ENCODE measurements around the gene TWIST2.

Gene TWIST2

GRCh38 chr2:238859636-238860347 lies 11.9 kb downstream of the TWIST2 start:
- DNase-seq, result no peak

DNA sequence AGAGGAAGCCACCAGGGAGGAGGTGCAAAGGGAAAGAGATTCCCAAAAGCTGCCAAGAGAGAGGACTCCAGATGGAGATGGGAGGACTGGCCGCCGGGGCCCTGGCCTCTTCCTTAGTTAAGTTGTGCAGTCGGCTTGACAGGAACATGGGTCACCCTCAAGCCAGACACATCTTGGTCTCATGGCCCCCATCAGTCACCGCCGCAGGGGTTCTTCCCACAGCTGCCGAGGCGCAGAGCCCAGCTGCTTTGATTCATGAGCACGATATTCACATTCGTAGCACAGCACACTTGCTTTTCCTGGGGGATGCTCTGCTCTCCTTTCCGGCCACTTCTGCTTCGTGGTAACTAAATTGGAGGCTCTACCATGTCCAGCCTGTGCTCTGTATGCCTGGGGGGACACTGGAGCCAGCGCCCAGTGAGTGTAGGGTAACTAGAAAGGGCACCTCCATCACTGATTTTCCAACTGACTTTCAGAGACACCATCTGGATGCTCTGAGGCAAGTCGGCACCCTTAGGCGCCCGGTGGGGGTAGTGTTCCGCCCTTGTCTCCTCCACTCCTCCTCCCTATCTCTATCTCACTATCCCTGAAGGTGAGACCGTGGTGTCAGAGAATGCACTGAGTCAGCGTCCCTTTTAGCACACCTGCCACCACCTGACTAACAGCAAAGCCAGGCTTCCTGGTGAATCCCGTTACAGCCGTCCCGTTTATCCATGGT lies 13.3 kb downstream of the TWIST2 start:
- no peak for DNase-seq

GRCh38 chr2:238861766-238862315 lies 14.0 kb downstream of the TWIST2 start:
- no peak for DNase-seq

GRCh38 chr2:238862701-238863100 lies 14.8 kb downstream of the TWIST2 start:
- DNase-seq, result no peak

DNA sequence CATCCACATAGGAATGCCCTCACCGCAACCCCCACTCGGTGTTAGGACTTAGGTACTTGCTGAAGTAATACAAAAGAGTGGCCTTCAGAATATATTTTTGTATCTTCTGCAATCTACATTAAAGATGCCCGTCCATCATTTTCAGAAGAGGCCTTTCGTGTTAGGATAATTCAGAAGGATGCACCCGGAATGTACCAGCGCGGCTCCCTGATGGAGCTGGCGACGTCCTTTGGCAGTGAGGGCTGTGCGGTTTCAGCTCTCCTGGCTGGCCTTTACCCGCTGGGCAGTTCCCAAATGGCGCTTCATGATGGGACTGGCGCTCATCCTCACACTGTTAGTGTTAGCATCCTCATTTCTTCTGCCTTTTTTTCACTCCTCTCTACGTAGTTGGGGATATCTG lies 15.3 kb downstream of the TWIST2 start:
- DNase-seq, result no peak

DNA sequence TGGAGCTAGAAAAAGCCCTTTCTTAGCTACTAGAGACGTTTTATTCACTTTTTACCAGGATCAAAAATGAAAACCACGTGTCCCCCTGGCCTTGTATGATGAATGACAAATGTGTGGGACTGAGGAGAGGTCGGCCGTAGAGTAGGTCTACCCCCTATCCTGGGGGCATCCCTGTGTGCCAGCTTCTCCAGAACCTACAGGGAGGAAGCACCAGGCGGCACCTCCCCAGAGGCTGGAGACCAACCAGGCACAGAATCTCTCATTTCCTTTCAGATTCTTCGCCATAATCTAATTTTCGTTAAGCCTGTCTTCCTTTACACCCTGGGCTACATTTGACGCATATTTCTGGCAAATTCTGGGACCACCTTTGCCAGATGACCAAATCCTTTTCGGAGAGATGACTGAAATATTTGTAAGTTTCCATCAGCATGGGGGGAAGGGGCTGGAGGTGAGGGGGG lies 15.9 kb downstream of the TWIST2 start:
- DNase-seq, result no peak

DNA sequence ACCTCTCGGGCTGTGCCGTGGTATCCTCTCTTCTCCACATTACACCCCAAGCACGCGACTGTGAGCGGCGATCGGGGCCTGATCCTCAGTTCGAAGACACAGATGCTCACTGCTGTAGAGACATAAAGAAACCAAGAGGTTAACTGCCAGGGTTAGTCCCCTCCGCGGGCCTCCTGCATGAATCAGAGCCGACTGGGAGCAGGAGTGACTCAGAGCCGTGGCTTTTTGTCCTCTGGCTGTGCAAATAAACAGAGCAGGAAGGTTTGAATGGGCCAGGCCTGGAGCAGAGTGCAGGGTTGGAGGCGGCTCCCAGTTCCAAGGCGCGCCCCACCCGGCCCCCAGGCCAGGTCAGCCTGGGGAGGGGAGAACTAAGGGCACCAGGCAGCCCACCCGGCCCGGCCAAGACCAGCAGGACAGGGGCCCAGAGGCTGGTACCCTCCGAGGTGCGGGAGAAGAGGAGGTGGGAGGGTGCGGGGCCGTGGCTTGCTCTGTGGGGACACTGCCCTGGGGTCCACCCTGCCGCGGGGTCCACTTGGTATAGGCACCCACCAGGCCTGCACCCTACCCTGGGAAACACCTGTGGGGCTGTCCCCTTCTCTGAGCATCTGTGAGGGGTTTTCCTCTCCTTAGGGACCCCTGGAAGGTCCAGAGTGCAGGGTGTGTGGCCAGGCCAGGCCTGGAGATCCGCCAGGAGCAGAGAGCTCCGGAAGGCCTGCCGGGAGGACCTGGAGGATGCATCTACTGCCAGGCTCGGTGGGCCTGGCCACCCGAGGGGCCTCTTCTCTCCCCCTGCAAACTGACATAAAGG lies 16.5 kb downstream of the TWIST2 start:
- DNase-seq, result peak; percentile 73

- DNase-seq, result no peak
Observed at GRCh38 chr2:238865015-238865719, 17.3 kb downstream of the TWIST2 start.

DNA sequence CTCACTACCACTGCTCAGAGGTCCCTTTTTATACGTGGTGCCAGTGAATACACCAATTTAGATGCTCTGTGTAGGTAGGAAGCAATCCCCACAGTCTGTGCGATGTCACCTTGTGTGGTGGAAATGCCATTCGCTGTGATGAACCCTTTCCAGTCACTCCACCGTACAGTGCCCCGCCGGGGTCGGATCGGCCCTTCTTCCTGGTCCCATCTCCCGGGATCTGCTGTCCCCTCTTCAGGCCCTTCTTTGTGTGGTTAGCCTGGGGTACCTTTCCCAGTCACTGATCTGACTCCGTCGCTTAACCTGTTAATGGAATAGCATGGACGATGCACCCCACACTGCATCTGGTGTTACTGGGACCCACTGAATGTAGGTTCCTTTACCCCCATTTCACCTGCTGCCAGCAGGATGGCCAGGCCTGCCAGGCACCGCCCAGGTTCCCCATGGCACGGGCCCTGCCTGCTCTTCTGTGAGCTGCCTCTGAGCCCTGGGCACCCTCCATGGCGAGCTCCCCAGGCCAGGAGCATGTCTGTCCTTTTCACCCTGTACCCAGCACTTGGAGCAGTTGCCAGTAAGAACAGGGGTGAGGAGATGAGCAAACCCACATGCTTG lies 18.0 kb downstream of the TWIST2 start:
- no peak for DNase-seq

DNA sequence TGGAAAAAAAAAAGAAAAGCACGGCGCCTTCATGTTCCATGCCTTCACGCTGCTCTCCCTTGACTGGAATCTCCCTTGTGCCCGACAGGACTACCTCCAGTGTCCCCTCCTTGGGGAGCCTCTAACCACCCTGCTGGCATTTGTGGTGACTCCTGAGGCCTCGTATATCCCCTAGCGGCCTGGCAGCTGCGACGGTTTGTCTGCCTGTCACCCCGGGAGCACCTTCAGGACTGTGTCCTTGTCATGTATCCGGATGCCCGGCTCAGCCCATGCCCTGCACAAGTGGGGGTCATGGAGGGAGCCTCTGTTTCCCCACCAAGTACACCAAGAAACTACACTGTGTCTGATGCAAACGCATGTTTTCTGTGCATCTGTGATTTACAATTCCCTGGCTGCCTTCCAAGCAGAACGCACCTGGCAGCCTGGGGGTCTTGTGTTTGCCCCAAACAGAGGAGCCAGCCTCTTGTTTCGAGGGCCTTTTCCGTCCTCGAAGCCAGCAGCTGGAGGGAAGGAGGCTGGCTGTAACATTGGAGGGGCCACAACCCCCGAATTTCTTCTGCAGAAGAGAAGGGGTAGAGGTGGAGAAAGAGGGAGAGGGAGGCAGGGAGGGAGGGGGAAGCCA lies 18.9 kb downstream of the TWIST2 start:
- no peak for DNase-seq

- no peak for DNase-seq
Observed at GRCh38 chr2:238868067-238868524, 20.2 kb downstream of the TWIST2 start.

DNA sequence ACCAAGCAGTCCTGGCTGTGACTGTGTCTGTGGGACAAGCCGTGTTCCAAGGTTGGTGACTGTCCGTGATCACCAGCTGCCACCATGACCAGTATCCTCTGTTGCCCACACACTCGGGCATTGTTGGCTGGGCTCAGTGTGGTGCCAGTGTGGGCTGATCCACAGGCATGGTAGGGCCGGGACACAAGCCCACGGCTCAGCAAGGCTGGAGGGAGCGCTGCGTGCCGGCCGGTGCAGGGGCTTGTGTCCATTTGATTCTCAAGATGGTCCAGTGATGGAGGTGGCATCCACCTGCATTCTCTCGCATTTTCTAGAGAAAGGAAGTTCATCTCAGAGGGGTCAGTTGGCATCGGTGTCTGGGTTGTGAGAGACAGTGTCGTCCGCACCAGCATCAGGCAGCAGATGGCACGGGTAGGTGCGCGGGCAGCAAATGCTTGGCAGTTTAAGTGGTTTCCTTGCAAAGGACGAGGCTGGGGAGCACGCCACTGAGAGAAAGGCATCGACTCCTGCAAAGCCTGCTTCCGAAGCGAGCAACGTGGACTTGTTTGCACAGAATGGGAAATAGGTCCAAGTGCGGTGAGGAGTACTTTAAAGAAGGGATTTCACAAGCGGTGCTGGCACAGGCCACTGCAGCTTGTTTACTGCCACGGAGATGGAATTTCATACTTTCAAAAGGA lies 20.9 kb downstream of the TWIST2 start:
- no peak for DNase-seq

DNA sequence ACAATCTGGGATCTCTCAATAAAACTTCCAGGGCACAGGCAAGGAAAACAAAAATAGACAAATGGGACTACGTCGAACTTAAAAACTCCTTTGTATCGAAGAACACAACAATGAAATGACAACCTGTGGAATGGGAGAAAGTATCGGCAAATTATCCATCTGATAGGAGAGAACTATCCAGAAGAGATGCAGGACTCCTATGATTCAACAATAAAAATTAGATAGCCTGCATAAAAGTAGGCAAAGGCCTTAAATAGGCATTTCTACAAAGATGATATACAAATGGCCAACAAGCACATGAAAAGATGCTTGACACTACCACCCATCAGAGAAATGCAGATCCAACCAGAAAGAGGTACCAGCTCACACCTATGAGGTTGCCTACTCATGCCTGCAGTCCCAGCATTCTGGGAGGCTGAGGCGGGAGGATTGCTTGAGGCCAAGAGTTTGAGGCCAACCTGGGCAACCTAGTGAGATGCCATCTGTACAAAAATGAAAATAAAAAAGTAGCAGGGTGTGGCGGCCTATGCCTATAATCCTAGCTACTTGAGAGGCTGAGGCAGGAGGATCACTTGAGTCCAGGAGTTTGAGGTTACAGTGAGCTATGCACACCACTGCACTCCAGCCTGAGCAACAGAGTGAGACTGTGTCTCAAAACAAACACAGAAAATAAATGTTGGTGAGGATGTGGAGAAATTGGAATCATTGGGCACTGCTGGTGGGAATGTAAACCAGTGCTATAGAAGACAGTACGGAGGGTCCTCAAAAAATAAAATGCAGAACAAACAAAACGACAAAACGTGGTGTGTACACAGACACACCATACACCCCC lies 21.6 kb downstream of the TWIST2 start:
- no peak for DNase-seq

DNA sequence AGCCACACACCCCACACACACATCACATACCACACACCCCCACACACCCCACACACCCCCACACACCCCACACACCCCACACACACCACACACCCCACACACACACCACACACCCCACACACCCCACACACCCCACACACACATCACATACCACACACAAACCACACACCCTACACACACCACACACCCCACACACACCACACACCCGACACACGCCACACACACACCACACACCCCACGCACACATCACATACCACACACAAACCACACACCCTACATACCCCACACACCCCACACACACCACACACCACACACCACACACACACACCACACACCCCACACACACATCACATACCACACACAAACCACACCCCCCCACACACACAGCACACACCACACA lies 22.4 kb downstream of the TWIST2 start:
- DNase-seq, result no peak

DNA sequence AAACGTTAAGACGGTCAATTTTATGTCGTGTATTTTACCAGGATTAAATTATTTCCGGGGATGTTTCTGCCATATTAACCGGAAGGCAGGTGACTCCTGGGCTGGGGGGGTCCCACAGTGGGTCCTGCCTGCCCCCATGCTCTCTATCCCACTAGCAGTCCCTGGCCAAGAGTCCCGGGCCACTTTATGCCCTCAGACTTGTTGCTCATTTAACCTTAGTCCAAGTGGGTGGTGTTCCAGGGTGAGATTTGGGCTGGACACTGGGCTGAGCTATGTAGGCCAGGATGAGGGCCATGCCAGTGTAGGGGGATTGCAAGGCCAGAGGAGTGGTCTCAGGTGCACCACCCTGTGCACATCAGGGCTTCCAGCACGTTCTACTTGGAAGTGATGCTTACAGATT lies 24.1 kb downstream of the TWIST2 start:
- no peak for DNase-seq

DNA sequence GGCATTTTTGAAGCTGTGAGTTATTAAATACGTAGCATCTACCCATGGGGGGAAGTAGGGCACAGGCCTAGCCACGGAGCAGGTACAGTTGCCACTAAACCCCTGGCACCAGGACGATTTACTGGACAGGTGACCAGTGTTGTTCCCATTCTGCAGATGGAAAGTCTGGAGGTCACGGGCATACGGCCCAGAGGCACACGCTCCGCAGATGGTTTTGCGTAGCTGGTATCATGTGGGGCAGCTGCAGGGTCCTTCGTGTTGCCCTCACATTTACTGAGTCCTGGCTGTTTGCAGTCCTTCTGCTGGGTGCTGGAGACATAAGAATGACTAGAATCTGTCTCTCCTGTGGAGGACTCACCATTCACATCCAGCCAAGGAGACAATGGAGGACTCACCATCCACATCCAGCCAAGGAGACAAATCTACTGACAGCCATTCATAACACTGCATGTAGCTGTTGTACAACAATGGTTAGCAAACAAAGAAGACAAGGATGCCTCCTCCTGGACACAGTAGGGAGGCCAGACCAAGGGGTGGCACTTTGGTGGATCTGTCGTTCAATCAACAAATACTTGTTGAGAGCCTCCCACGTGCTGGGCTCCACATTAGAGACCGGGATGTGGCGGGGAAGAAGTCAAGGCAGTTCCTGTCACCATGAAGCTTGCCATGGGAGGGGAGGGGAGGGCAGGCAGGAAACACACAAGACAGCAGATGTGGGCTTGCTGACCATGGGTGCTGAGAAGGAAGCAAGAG lies 24.9 kb downstream of the TWIST2 start:
- DNase-seq, result no peak

DNA sequence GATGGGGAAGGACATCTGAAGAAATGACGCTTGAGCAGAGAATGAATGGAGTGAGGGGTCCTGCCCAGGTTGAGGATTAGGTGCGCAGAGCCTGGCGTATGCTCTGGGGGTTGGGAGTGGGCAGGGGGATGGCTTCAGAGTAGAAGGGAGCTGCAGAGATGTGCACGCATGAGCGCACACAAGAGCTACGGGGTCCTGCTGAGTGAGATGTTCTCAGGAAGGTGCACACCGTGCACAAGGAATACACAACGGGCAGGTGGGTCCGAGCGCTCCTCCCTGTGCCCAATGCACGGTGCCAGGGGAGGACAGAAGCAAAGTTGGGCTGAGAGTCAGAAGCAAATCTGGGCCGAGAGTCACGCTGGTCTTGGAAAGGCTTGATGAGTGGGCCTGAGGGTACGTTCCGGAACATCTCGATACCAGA lies 25.5 kb downstream of the TWIST2 start:
- no peak for DNase-seq

DNA sequence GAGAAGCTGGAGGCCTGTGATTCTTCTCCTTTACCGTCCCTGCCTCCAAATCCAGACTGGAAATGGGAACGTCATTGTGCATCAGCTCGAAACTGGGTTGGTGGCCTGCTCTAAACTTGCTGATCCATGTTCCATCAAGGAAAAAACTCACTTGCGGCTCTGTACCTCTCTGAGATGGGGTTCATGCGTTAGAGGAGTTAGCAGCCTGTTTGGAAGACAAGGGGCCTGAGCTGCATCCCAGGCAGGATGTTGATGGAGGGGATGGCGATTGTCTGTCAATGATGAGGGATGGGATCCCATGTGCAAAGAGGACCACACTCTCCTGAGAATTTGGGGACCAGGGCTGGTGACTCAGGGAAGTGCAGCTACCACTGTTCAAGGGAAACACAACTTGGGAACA lies 26.0 kb downstream of the TWIST2 start:
- DNase-seq, result no peak

DNA sequence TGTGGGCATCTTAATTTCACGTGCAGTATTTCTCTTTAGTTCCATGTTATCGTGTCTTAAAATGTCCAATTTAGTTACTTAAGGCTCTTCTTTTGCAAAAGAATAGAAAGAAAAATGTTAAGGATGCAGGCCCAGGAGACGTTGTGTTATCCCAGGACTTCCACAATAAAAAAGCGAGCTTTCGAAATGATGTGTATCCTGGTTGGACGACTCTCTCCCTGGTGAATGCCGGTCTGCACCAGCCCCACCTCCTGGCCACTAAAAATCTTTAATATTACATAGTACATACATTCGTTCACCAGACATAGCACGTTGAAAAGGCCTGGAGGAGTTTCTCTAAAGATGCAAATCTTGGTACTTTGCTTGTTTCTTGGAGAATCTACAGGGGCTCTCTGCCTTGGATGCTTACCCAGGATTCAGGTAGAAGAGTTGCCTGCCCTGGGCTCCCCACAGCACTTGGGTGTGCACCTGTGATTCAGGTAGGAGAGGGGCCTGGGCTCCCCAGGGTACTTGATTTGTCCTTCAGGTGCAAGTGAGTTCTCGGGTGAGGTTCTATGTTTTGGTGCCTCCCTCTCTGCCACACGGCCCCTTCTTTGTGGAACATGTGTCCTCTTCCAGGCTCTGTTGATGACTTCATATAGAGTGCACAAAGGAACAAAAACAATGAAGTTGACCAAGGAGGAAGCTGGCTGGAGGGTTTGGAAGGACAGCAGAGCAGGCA lies 26.6 kb downstream of the TWIST2 start:
- DNase-seq, result no peak
